ENCODE measurements around the gene TNRC6B.
"Not testable (repeated sequence)": the region's sequence is repeated elsewhere in the genome, so short reads cannot be mapped to it uniquely, and the experiment has no call there.

Gene TNRC6B

DNA sequence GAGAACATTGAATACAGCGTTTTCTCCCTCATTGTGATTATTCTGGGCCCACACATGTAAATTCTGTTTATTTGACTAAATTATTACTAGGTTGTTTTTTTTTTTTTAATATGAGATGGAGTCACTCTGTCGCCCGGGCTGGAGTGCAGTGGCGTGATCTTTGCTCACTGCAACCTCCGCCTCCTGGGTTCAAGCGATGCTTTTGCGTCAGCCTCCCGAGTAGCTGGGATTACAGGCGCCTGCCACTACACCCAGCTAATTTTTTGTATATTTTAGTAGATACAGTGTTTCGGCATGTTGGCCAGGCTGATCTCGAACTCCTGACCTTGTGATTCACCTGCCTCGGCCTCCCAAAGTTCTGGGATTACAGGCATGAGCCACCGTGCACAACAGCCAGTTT, 5.9 kb downstream of the TNRC6B start:
- DNase-seq, result not testable (repeated sequence)

DNA sequence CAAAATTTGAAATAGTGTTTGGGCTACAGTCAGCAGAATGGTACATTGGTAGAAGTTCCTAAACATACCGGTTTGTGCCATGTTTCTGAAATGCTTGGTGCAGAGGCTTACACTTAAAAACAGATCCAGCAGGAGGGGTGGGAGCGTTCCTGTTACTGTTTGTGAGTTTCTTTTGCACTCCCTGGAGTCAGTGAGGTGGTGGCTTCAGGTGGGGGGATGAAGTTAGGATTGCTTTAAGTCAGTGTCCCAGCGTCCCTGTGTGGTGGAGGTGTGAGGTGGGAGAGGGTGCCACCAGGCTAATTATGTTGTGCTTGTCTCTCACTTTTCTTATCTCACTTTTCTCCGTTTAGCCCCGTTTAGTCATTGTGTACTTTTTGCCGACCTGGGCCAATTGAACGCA, 9.7 kb downstream of the TNRC6B start:
- DNase-seq, result no peak

DNA sequence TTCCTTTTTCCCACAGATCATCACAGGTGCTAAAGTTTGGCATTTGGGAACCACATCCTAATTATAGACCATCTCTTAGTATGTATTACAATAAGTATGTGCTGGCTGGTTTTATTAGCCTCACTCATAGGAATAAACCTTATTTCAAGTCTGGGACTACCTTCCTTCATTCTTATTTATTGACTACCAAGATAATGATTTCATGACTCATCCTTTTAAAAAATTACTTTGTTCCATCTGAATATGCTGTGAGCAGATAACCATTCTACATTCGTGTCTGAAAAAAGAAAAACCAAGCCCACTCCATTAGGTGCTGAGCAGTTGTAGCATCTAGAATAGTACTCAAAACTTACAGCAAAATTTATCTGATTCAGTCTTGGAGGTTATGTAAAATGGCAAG, 12.3 kb downstream of the TNRC6B start:
- DNase-seq, result no peak

- DNase-seq, result no peak
These were observed 12.8 kb downstream of the TNRC6B start for GRCh38 chr22:40190501-40190900.

DNA sequence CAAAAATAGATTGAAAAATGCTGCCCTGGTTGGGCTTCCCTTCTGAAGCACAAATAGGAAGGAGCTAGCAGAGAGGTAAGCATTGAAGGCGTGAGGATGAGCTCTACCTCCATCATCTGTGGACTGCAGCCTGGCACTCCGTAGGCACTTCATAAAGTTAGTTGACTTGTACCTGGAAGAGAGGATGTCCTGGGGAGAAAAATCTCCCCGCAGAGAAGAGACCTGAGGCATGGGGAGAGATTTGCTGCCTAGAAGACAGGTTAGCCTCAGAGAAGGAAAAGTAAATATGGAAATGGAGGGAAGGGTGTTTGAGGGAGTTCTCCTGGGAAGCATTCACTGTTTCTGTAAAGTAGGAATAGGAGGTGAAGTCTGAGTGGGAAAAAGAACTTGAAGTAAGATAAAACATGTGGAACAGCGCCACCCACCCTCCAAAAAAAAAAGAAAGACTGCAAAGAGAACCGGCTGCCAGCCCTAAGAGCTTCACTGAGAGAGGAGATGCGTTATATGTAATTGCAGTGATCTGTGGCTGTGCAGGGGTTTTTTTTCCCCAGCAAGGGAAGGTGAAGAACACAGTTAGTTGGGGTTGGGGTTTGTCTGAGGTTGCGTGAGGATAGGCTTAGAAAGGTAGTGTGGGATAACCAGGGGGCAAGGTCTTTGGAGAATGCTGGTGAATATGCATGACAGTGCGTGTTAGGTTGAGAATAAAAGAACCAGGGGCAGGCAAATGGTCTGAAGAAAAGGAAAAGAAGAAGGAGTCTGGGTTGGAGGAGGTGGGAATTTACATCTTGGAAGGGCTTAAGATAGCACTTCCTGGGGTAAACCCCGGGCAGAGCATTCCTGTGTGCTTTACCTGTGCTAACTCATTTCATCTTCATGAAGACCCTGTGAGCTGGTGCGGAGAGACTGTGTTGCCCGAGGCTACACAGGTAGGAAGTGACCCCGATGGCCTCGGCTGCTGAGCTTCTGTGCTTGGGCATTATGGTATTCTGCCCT, 16.0 kb downstream of the TNRC6B start:
- DNase-seq, result no peak

DNA sequence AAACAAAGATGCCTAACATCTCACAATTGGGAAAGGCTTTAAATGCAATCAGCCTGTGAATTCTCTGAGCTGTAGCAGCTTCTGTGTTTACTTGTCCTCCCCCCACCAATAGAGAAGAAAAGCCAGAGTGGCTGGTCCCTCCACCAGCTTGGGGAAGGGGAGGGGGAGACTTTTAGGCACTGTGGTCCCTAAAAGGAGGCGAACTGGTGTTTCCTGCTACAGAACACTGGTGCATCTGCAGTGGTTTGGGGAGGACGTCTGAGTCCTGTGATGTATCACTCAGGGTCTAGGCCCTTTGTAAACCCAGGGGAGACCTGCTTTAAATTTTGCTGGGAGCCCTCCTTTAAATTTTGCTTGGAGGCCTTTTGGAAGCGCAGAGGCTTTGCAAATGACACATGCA, 16.9 kb downstream of the TNRC6B start:
- DNase-seq, result no peak

DNA sequence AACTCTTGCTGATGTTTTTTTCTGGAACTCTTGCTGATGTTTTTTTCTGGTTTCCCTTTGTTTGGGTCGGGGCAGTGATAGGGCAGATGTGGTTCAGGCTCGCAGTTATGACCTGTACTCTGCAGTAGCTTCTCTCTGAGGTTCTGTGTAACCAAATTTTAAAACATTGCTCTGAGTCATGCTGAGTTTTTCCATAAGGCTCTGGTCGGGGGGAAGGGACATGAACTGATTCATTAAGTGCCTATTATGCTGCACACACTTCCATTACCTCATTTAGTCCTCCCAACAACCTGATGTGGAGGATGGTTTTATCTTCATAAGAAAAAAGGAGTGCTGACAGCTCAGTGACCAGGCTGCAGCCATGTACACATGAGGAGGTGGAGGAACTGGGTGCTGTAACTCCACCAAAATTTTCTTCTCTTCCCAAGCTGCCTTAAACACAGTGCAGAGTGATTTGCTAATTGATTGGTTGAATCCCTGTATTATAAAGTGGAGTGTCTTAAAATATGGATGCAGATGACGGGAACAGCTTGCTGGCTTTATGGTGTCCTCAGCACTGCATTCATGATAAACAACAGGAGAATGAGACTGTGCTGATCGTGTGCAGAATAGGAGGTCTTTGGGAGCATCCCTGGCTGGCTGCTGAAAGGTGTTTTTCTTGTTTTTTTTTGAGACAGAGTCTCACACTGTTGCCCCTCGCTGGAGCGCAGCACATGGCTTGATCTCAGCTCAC, 19.1 kb downstream of the TNRC6B start:
- DNase-seq, result no peak

- not testable (repeated sequence) for DNase-seq
These were observed 19.7 kb downstream of the TNRC6B start for GRCh38 chr22:40197421-40197820.

- no peak for DNase-seq
These were observed 21.0 kb downstream of the TNRC6B start for GRCh38 chr22:40198733-40199132.

DNA sequence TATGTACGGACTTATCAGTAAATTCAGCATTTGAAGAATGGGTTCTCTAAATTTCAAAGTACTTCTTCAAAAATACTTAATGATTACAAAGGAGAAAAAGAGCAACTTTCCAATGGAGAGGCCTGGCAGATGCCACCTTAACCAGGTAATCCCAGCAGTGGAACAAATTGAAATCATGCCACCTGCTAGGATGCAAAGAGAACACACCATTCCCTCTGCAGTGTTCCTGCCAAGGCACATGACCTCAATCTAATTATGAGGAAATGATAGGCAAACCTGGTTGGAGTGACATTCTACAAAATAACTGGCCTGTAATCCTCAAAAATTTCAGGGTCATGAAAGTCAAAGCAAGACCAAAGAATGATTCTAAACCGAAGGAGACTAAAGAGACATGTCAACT, 21.5 kb downstream of the TNRC6B start:
- no peak for DNase-seq

DNA sequence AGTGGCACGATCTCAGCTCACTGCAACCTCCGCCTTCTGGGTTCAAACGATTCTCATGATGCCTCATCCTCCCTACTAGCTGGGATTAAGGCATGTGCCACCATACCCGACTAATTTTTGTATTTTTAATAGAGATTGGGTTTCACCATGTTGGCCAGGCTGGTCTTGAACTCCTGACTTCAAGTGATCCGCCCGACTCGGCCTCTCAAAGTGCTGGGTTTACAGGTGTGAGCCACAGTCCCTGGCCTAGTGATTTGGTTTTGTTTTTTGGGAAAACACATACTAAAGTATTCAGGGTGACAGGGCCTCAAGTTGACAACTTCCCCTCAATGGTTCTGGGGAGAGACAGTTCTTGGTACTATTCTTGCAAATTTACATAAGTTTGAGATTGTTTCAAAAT, 22.1 kb downstream of the TNRC6B start:
- DNase-seq, result no peak

DNA sequence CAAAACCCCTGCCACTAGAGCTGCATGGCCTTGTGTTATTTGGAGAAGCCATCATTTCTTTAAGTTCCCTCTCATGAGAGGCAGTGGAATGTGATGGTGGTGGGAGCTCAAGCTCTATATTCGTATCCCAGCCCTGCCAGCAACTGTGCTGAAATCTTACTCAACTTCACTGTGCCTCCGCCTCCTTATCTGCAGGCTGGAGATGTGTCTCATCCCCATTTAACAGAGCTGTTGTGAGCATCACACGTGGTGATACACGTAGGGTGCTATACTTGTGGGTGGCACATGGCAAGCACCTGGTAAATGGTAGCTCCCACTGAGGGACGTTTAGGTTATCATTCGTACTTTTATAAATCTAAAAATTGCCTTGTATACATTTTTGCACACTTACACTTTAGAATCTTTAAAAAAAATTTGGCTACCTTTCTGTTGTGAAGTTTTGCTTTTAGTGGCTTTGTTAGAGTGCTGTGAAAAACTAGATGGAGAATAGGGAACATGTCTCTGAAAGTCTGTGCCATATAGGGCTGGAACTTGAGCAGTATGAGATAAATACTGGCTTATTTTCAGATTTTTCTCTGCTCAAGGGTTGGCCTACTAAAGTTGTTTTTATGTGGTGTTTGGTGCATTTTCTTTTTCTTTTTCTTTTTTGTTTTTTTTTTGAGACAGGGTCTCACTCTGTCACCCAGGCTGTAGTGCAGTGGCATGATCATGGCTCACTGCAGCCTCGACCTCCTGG, 23.2 kb downstream of the TNRC6B start:
- DNase-seq, result no peak

DNA sequence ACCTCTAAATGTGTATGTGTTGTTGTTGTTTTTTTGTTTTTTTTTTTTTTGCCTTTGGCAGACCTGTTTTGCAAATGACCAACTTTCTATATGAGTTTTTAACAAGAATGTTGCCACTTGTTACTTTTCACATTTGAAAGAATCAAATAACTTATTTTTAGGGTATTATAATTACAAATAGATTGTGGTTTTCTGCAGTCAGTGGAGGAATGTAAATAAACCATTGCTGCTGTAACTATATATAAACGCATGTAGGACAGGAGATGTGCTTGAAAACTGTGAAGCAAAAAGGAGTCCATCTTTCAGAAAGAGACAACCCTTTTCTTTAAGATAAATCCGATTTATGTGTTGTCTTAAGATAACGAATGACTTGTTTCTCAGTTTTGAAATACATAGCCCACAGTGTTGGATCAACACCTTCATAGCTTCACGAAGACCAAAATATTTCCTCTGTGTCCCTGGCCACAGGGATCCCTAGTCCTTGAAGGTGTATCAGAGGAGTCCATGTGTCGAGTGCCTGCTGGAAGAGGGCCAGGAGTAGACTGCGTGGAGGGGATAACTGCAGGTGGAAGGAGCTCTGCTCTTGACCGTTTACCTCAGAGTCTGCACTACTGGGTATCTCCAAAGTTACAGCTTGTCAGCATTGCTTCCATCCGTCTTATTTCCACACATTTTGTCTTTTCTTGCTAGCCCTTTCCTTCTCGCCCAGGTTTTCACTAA, 24.7 kb downstream of the TNRC6B start:
- DNase-seq, result no peak

GRCh38 chr22:40203572-40203971, 25.8 kb downstream of the TNRC6B start:
- peak; percentile 65 to 77 for DNase-seq

- DNase-seq, result no peak
These were observed 26.8 kb downstream of the TNRC6B start for GRCh38 chr22:40204321-40205116.

DNA sequence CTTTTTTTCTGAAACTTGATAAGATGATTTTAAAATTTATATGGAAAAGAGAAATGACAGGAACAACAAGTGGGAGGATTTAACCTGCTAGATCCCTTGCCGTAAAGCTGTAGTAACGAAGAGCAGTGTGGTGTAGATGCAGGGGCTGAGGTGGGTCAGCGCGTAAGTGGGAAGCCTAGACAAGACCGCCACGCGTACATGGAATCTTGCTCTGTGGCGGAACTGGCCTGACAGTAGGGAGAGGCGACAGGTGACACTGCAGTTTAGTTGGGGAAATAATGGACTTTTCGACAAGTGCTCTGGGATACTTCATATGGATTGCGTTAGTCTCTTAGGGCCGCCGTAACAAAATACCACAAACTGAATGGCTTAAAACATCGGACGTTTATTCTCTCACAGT, 28.8 kb downstream of the TNRC6B start:
- no peak for DNase-seq

GRCh38 chr22:40210818-40211217, 33.1 kb downstream of the TNRC6B start:
- DNase-seq, result no peak

GRCh38 chr22:40211476-40212054, 33.8 kb downstream of the TNRC6B start:
- DNase-seq, result no peak

DNA sequence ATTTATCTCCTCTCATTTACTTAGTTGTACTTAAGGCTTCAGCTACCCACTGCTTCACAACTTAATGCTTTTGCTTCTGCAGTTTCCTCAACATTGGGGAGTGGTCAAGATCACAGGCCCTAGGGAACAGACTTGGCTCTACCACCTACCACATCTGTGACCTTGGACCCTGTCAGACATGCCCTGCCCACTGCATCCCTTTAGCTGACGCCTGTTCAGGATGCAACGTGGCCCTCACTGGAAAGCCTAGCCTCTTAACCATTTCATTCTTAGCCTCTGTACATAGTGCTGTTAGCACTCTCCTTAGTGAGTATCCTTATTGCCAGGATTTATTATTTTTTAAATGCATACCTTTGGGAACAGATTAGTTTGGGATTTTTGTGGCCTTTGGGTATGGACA, 34.4 kb downstream of the TNRC6B start:
- DNase-seq, result no peak

GRCh38 chr22:40213478-40213877, 35.8 kb downstream of the TNRC6B start:
- peak in 1 of 2 donors; percentile 17 for DNase-seq

DNA sequence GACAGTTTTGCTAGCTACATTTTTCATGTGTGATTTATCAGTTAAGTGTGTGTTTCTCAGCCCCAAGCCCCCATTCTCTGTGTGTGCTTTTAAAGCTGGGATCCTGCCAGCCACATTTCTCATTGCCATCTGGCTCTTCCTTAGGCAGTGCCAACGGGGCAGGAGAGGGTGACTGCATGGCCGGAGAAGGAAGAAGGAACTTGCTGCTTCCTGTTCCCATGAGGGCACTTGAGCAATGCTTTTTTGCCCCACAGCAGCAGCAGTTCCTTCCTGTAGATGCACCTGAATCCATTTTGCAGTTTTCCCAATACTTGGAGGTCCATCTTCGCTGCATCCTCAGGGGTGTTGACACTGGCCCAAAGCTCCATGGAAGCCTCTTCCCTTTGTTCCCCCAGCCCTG, 37.5 kb downstream of the TNRC6B start:
- DNase-seq, result no peak
